G401.6 (cell line): Measurements from ENCODE around the gene PTPRN2.
"Not testable (repeated sequence)": the region's sequence is repeated elsewhere in the genome, so short reads cannot be mapped to it uniquely, and the experiment has no call there.

ENCODE experiments used
- FAIRE-seq: peaks from 2 replicates; lab custom pipeline; 2012; peaks lifted over from hg19 to GRCh38; lab: Jason Lieb, UNC

The PTPRN2 gene

DNA sequence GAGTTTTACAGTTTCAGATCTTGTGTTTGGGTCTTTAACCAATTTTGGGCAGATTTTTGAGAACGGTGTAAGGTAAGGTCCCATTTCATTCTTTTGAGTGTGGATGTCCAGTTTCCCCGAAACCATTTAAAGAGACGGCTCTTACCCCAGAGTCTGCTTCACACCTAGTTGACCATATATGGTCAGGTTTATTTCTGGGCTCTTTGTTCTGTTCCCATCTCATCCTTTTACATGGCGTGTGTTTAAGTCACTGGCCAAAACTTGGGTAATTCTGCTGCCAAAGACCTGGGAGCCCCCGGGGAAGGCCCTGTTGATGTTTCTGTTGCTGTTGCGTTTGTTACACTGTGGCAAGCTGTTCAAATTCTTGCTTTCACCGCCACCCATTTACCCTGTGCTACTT is 120.1 kb downstream of the PTPRN2 start:
- no peak for FAIRE-seq

DNA sequence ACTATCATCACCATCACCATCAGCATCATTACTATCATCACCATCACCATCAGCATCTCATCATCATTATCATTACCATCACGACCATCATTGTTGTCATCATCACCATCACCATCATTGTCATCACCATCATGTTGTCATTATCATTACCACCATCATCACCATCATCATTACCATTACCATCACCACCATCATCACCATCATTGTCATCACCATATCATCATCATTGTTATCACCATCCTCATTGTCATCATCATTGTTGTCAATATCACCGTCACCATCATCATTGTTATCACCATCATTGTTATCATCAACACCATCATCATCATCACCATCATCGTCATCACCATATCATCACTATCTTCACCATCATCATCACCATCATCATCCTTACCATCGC is 124.3 kb downstream of the PTPRN2 start:
- no peak for FAIRE-seq

DNA sequence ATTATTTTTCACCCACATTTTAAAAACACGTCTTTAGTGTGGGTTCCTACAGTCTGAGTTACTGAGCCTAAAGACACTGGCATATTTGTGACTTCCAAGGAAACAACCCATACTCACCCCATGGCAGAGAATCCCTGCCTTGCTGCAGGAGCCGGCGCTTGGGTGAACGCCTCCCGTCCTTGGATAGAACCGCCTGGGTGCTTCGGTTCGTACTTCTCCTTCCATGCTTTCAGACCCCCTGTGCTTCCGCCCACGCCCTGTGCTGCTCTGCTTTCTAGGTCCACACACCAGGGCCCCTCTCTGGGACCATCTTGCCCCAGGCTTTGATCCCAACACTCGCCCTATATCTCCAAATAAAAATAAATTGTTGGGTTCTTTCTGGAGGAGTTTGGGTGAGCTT is 125.8 kb downstream of the PTPRN2 start:
- FAIRE-seq, result no peak

DNA sequence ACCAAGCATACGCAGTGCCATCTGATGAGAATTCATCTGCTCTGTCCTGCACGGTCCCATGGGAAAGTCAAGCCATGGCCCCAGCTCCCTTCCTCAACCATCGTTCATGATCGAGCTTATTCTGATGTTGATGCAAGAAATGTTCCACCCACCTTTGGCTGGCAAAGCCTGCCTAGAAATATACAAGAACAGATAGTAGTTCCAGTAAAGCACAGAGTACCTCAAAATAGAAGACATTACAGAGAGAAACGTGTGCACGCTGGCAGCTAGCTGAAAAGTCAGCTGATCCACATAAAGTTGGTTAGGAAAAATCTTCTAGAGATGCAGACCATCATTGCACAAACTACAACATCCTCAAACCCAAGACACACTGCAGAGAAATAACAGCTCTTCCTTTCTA is 127.0 kb downstream of the PTPRN2 start:
- FAIRE-seq, result no peak

DNA sequence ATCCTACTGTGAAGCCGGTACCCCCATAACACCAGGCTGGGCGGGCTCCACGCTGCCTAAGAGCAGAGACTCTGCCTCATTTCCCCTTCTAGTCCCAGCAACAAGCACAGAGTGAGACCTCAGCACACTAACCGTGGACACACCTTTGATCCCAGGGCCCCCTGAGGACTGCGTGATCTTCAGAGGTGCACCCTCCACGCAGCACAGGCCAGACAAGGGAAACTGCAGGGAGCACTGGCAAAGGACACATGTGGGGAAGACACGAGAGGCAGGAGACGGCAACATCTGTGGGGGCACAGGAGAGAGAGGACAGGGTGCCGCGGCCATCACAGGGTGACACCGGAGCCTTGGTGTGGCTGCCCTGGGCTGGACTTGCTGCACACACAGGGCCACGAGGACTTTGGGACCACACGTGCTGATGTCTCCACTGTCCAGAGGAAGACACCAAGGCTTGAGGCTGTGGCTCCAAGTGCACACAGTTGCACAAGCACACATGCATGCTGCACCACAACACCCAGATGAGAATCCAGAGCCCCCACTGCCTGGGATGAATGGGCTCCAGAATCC is 128.8 kb downstream of the PTPRN2 start:
- no peak for FAIRE-seq

DNA sequence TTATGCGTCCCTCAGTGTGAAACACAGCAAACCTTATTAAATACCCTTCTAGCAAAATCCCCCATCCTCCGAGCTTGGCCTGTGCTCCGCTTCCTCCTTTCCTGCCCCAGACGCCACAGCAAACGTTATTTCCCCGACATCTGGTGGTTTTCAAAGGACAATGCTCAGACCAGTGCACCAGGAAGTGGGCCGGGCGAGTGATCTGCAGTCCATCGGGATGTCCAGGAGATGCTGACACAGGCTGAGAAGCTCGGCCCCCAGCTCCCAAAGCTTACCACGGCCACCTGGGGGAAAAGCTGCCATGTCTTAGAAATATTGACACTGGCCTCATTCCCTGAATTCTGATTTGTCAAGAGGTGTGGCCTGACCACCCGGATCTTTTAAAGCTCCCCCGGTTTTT is 129.5 kb downstream of the PTPRN2 start:
- no peak for FAIRE-seq

DNA sequence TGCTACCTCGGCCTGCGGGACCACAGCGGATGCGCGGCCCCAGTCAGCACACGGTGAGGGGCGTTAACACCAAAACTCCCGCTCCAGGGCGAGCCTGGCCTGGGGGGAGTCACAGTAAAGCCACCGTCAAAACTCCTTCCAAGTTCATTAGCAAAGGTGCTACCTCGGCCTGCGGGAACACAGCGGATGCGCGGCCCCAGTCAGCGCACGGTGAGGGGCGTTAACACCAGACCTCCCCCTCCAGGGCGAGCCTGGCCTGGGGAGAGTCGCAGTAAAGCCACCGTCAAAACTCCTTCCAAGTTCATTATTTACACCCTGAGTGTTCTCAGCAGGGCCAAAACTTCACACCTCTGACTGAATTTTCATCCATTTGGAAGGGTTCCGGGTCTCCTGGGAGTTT is 130.0 kb downstream of the PTPRN2 start:
- not testable (repeated sequence) for FAIRE-seq

DNA sequence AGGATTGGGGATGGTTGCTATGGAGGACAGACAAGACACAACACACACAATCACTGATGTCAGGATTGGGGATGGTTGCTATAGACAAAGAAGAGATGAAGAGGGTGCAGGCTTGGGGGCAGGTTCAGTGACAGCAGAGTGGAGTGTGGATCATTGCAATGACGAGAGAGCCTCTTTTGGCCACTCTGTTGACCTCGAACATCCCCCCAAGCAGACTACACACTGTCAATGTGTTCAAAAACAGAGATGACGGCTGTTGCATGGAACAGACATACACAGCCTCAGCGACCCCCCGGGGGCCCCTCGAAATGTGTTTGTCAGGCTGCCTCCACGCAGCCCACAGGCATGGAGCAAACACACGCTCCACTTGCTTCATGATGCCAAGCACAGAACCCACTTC is 133.0 kb downstream of the PTPRN2 start:
- no peak for FAIRE-seq

DNA sequence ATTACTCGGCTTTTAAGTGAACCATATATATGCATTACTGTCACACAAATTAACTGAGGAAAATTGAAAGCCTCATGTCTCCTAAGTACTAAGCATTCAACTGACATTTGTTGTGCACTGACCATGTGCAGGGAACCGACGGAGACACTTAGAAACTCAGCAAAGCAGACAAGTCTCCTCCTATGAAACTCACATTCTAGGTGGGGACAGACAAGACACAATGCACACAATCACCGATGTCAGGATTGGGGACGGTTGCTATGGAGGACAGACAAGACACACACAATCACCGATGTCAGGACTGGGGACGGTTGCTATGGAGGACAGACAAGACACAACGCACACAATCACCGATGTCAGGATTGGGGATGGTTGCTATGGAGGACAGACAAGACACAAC is 134.0 kb downstream of the PTPRN2 start:
- FAIRE-seq, result no peak

DNA sequence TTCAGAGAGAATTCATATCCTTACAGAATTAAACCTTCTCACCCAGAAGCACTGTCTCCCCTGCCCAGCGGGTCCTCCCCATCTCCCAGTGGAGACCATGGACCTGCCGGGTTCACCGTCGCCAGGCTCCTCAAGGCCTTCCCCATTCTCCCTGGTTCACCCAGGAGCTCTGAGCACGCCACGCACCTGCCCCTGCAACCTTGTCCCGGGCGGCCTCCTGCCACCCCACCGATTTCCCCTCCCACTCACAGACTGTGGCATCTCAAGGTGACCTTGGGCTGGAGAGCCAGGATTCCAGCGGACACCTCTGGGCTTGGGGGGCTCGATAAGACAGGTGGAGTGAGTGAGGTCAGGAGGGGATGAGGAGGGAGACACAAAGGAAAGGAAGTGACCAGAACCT is 135.3 kb downstream of the PTPRN2 start:
- FAIRE-seq, result no peak

DNA sequence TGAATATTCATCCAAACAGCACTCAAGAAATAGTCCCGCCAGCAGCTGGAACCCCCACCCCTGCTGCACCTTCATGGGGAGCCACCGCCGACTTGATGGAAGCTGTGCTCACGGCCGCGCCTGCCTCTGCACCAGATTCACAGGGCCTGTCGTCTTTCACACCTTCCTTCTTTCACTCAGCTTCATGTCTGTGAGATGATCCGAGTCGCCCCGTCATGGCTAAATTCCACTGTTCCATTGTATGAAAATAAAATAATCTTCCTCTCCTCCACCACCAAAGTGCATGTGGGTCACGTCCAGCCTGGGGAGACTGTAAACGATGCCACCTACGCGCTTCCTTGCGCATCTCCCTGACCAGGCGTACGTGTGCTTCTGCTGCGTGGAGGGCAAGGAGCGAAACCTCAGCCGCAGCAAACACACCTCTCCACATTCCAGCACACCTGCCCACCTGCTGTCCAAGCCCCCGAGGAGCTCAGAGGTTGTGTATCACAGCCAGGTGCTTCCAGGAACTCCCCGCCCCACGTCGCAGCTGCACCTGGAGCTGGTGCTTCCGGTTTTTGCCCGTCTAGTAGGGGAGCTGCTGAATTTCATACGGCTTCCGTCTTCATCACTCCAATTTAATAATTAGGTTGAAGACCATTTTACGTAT is 137.0 kb downstream of the PTPRN2 start:
- no peak for FAIRE-seq

DNA sequence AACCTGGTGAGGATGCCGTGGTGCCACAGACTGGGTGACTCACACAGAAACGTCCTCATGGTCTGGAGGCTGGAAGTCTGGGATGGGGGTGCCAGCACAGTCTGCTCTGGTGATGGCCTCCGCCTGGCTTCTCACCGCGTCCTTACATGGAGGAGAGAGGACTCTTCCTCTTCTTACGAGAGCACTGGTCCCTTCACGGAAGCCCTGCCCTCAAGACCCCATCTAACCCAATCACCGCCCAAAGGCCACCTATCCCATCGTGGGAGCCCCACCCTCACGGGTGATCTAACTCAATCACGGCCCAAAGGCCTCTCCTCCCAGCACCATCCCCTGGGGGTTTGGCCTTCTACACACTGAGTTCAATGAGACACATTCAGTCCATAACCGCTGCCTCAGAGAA is 137.7 kb downstream of the PTPRN2 start:
- no peak for FAIRE-seq

DNA sequence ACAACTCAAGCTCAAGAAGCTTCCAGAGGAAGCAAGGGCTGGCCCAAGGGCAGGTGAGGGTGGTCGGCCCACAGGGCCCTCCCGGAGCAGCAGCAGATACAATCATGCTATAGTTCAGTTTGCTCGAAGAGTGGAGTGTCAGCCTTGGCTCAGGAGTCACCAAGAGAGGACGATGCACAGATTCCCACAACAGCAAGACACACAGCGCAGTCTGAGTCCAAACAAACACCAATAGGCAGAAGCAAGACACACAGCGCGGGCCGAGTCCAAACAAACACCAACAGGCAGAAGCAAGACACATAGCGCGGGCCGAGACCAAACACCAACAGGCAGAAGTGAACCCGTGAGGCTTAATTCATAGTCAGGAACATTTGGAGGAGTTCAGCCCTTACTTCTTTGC is 138.4 kb downstream of the PTPRN2 start:
- no peak for FAIRE-seq

DNA sequence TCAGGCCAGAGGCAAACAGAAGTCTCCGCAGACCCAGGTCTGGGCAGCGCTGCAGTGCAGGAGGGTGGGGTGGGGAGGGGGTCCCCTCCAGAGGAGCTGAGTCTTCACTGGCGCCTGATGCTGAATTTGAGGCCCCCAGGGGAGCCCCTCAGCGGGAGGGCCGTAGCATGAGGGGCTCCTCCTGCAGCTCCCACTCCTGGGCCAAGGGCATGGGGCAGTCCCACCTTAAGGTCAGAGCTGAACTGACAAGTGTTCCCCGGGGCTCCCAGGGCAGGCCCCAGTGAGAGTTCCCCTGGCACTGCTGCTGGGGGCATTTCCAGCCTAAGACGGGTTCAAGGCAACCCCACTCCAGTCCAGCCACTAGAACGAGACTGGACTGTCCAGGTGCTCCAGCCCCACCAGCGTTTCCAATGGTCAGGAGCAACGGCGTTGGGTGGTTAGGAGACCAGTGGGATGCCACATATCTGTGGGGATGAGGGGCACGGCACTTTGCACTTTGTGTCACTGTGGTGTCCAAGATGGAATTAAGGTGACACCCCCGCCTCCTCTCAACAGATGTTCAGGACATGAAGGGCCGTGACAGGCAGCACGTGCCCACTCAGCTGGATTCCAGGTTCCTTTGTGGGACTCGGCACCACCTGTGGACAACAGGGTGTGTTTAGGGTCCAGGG is 139.1 kb downstream of the PTPRN2 start:
- no peak for FAIRE-seq

DNA sequence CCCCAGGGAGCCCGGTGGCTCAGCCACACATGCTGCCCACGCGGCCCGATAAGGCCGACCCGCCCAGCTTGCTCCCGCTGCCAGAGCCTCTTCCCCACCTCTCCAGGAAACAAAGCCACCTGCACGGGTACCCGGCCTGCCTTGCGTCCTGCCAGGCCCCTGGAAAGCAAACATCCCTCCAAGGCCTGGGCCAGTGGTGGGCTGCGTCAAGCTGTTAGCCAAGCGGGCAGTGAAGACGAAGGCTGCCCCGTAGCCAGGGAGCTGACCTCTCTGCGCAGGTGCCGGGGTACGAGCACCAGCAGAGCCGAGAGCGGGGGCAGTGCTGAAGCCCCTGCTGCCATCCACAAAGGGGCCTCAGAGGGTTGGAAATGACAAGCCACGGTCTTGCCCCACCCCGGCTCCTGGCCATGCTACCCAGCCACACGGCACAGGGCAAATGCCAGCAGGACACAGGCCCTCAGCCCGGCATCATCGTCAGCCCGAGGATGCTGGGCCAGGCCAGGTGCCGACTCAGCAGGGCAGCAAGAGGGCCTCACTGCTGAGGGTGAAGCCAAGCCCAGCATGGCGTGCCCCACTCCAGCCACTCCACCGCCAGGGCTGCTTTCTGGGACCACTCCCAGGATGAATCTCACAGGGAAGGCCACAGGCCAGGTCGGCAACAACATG is 140.0 kb downstream of the PTPRN2 start:
- no peak for FAIRE-seq

DNA sequence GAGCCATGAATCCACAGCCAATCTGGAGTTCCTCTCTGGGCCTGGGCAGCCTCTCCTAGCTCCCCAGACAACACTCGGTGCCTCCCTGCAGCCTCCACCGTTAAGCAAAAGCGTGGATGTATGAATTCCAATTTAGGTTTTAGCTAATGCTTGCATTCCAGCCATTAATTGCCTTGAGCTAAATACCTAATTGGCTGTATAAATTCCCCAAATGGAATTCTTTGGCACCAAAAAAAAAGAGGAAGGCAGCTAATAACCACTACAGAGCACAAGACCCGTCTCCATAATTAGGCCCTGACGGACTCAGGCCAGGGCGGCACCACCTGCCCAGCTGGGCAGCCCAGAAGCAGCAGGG is 140.5 kb downstream of the PTPRN2 start:
- no peak for FAIRE-seq

DNA sequence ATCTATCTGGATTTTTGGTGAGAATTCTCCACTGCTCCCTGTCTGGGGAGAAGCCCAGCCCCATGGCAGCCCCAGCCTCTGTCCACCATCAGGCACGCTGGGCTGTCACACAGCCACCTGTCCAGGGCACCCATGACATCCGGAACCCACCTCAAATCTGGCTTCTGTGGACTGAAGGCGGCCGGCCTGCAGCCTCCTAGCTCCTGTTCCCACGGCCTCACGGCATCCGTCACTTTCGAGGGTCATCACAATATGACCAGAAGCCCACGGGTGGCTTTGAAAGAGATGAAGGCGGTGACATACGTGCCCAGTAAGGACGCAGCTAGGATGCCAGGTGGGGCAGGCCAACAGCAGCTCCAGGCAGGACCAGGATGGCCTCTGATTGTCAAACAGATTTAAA is 140.9 kb downstream of the PTPRN2 start:
- FAIRE-seq, result no peak

DNA sequence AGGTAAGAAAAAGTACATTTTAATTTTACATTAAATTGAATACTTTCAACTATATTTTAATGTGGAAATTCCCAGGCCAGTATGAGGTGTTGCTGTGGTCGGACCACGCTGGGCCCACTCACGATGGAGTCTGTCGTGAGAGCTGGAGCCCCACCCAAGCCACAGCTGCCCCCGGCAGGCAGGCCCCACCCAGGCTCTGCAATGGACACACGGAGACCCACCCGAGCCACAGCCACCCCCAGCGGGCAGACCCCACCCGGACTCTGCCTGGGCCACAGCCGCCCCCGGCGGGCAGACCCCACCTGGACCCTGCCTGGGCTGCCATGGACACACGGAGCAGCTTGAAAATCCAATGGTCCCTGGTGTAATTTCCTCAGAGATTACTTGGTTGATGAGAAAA is 141.3 kb downstream of the PTPRN2 start:
- no peak for FAIRE-seq

DNA sequence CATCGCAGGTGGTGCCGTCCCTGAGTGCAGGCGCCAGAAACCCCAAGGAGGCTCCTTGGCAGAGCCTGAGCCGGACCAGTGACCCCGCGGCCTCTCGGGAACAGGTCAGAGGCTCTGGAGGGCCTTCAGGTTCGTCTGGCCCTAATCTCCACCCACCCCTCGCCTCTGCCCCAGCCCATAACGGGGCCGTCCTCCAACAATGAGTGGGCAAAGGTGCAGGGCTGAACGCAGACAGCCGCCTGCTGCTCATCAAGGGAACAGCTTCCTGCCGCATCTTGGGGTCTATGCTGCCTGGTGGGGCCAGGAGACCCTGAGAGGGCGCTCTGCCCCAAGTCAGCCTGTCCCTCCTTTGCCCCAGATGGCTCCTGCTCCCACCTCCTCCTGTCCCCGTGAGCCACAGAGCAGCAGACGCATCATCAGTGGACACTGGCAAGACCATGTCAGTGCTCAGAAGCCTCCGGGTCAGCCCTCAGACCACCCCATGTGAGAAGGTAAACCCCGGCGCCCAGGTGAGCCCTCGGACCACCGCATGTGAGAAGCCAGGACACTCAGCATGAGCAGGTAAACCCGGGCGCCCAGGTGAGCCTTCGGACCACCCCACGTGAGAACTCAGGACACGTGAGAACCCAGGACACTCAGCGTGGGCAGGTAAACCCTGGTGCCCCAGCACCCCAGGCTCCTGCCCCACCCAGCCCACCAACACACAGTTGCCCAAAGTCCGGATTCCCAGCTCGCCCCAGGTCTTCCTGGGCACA is 142.0 kb downstream of the PTPRN2 start:
- no peak for FAIRE-seq

DNA sequence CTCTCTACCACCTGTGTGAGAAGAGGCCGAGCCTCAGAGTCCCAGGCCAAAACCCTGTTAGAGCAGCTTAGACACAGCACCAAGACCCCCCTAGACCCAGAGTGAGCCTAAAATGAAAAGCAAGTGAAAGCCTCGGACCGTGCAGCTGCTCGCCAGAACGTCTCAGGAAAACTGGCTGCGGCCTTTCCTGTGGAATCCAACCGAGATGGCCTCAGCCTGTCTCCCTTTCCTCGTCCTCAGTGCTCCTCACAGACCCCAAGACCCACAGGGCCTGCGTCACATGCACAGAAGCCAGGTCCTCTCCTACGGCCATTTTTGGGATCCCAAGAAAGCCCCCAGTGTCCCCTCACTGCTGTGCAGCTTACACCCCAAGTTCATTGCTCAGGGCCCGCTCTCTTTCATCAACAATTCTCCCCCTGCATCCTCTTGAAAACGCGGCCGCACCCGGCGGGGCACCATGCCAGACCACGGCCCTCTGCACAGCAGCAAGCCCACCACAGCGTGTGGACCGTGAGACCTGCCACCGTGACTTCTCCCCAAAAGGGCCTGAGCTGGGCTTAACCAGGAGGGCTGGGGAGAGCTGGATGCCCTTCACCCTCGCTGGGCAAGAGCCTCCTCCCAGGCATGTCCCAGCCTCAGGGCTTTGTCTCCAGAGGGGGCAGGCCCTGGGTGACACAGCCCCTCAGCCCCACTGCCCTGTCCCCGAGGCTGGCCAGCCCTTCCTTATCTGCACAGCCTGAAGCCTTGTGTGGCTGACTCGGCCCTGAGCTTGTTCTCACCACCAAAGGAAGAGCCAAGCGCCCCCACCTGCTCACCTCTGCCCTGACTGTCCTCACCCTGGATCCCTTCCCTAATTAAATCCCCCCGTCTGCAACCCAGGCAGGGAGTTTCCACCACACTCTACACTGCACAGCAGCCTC is 142.9 kb downstream of the PTPRN2 start:
- FAIRE-seq, result no peak

DNA sequence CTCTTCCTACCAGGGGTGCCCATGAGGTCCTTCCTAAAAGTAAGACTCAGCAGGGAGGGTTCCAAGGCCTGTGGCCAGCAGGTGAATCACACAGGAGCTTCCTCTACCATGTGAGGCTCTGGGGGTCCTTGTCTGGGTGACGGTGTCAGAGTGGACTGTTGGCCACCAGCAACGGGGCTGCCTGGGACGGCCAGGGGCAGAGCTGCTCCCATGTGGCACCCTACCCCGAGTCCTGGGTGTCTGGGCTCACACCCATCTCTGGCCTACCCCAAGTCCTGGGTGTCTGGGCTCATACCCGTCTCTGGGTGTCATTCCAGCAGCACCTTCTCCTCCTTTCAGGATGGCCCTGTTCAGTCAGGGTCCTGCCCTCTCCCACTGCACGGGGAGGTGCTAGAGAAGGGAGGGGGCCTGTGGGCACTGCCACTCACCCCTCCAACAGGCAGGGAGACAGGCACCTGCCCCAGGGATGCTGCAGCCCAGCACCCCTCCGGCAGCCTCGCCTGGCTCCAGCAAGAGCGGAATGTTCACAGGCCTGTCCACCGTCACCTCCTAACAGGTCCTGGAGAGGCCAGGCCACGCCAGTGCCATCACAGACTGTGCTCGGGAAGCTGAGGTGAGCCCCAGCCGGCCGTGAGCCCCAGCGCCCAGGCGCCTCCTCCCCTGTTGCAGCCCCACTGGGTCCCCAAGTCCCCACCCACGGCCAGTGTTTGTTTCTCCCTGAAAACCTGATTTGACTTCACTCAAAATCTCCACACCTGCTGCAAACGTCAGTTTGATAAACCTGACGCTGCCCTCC is 143.7 kb downstream of the PTPRN2 start:
- no peak for FAIRE-seq
